Stimulated activated CD4-positive, alpha-beta T cell treated with anti-CD3 and anti-CD28 coated beads, TNF-alpha, amount 100 ng/mL, for 4 hours (primary cell): Measurements from ENCODE around the gene ROR1.

ENCODE experiments used
- DNase-seq, 3 experiments: peaks; one replicate each; pipeline ENCODE4 v3.0.0-alpha.2; 2020; ENCODE audit warnings: low read depth in 3 of 3

The ROR1 gene

GRCh38 chr1:63935553-63935952 lies 161.7 kb downstream of the ROR1 start:
- DNase-seq, result no peak

GRCh38 chr1:63936276-63936675 lies 162.5 kb downstream of the ROR1 start:
- no peak for DNase-seq

GRCh38 chr1:63936801-63937200 lies 163.0 kb downstream of the ROR1 start:
- DNase-seq, result no peak

- no peak for DNase-seq
Measured at GRCh38 chr1:63937461-63938022, 163.7 kb downstream of the ROR1 start.

- DNase-seq, result no peak
Measured at GRCh38 chr1:63940440-63940839, 166.6 kb downstream of the ROR1 start.

- no peak for DNase-seq
Measured at GRCh38 chr1:63943393-63943792, 169.6 kb downstream of the ROR1 start.

GRCh38 chr1:63945943-63946342 lies 172.1 kb downstream of the ROR1 start:
- DNase-seq, result no peak

- no peak for DNase-seq
Measured at GRCh38 chr1:63946866-63947491, 173.2 kb downstream of the ROR1 start.

- no peak for DNase-seq
Measured at GRCh38 chr1:63947904-63948303, 174.1 kb downstream of the ROR1 start.

- no peak for DNase-seq
Measured at GRCh38 chr1:63950023-63950422, 176.2 kb downstream of the ROR1 start.

GRCh38 chr1:63951059-63951946 lies 177.5 kb downstream of the ROR1 start:
- no peak for DNase-seq

GRCh38 chr1:63954187-63954586 lies 180.4 kb downstream of the ROR1 start:
- no peak for DNase-seq

- DNase-seq, result no peak
Measured at GRCh38 chr1:63955370-63956145, 181.7 kb downstream of the ROR1 start.

- no peak for DNase-seq
Measured at GRCh38 chr1:63958556-63958955, 184.7 kb downstream of the ROR1 start.

GRCh38 chr1:63960326-63960725 lies 186.5 kb downstream of the ROR1 start:
- DNase-seq, result no peak

- no peak for DNase-seq
Measured at GRCh38 chr1:63966016-63966415, 192.2 kb downstream of the ROR1 start.

GRCh38 chr1:63967901-63968300 lies 194.1 kb downstream of the ROR1 start:
- DNase-seq, result no peak

GRCh38 chr1:63968663-63969440 lies 195.0 kb downstream of the ROR1 start:
- no peak for DNase-seq

- DNase-seq, result no peak
Measured at GRCh38 chr1:63969441-63969901, 195.7 kb downstream of the ROR1 start.

GRCh38 chr1:63971557-63971956 lies 197.7 kb downstream of the ROR1 start:
- DNase-seq, result no peak

- no peak for DNase-seq
Measured at GRCh38 chr1:63973005-63973419, 199.2 kb downstream of the ROR1 start.
